Gastrocnemius medialis (tissue), 4 donors: ENCODE measurements around the gene MEGF6. TPM values are rescaled to one million over a fixed set of nuclear protein-coding genes. Genes with fewer than 3 reads are reported as not detected.

Experiments
- ATAC-seq, 2 donors: fragments of 150-250 bp; one replicate each; pipeline ENCODE4 v1.9.1; 2016
- DNase-seq, 2 donors: peaks; one replicate each; pipeline ENCODE4 v3.0.0-alpha.2; 2019
- H3K27ac ChIP-seq, 4 donors: fragments of 200-600 bp; sonication (generic); 1 replicate in 1 of 4; 2 replicates in 3 of 4; pipeline ENCODE4 v1.5.1; 2016 to 2018; ENCODE audit warnings: mild to moderate bottlenecking in 2 of 4, moderate library complexity in 1 of 4
- H3K27me3 ChIP-seq, 3 donors: fragments of 200-600 bp; sonication (generic) in 2 of 3; 1 replicate in 1 of 3; 2 replicates in 2 of 3; pipeline versions ENCODE4 v1.5.1 to v1.6.0; 2016 to 2019; ENCODE audit warnings: mild to moderate bottlenecking in 1 of 3, moderate library complexity in 1 of 3
- H3K36me3 ChIP-seq, 2 donors: fragments of 200-600 bp; sonication (generic) in 1 of 2; one replicate each; pipeline ENCODE4 v1.5.1; 2017 to 2018
- H3K4me1 ChIP-seq, 2 donors: fragments of 200-600 bp; sonication (generic) in 1 of 2; one replicate each; pipeline ENCODE4 v1.5.1; 2016 to 2017; ENCODE audit warnings: mild to moderate bottlenecking in 2 of 2
- H3K4me3 ChIP-seq, 4 donors: fragments of 200-600 bp; sonication (generic) in 3 of 4; 1 replicate in 1 of 4; 2 replicates in 3 of 4; pipeline ENCODE4 v1.5.1; 2016 to 2019; ENCODE audit warnings: mild to moderate bottlenecking in 2 of 4
- H3K9me3 ChIP-seq, 3 donors: fragments of 200-600 bp; sonication (generic) in 2 of 3; 1 replicate in 1 of 3; 2 replicates in 2 of 3; pipeline ENCODE4 v1.5.1; 2016 to 2019
- CTCF ChIP-seq, 5 experiments: fragments of 450-650 bp in 3 of 5; fragments of 200-600 bp in 2 of 5; sonication (generic) in 2 of 5; IDR thresholded peaks in 4 of 5; conservative IDR thresholded peaks in 1 of 5; 1 replicate in 4 of 5; 2 replicates in 1 of 5; pipeline ENCODE4 v1.5.1; 2016 to 2019; ENCODE audit warnings: antibody characterized with exemption in 5 of 5, mild to moderate bottlenecking in 3 of 5, moderate library complexity in 3 of 5
- POLR2A ChIP-seq, 2 donors: fragments of 450-650 bp; IDR thresholded peaks; one replicate each; pipeline ENCODE4 v1.6.1; 2017; ENCODE audit warnings: antibody characterized with exemption in 2 of 2, mild to moderate bottlenecking in 2 of 2, moderate library complexity in 2 of 2
- in situ Hi-C, 4 donors: fragments of 200-750 bp; cut with MboI; loops; one replicate each; pipeline versions ENCODE4 v1.15.0 to v1.8.0; 2017; ENCODE audit warnings: low sequenced_read_pairs in 4 of 4
- intact Hi-C: fragments of 100-400 bp; cut with DNase I; formaldehyde crosslinking; loops from one replicate; pipeline ENCODE4 v1.15.1; 2023; ENCODE audit warnings: low total_unique reads
- total RNA-seq, 4 donors: library from RNA; depleted of rRNA; stranded (reverse); fragments of >200 nt; gene quantifications; one replicate each; pipeline versions ENCODE4 v1.1.0 to v1.2.3, GENCODE V29; 2016

MEGF6 gene
- total RNA-seq, 4 donors from 2014 or later: 1.9 to 5.7 (median 4.9) TPM

DNA sequence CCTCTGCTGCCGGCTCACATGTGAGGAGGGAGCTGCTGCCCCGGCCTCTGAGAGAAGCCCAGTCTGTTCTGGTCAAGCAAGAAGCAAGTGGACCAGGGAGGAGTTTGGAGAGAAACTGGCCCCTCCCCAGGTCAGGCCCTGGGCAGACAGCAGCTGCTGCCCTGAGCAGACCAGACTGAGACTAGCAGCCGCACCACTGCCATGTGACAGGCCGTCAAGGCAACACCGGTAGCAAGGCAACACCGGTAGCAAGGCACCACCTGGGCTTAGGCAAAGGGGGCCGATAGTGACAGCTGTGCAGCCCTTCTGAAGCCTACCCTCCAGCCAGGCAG is 106.5 kb downstream of the MEGF6 start:
- TF ChIP-seq POLR2A (IDR thresholded peaks at IDR 0.05) (peak in 1 of 2 donors; percentile 4), CTCF (IDR thresholded peaks at IDR 0.05 in 4 of 5, conservative IDR thresholded peaks at IDR 0.05 in 1 of 5) (no peak)
- H3K27me3 ChIP-seq: no peaks in the 10 kb centered on the region
- H3K4me3 ChIP-seq: peak overlapping the region in 2 of 4 donors; percentile 20 to 24
- intact Hi-C loops: loop anchor here (1.0 to 5.0 kb wide), 2 partner anchors 25 to 163 kb away; no protein-coding TSS in a partner anchor
- peaks cover 19 to 31% of the 10 kb centered on the region in 2 donors for H3K4me1 ChIP-seq
- ATAC-seq (peak; percentile 71 to 74), DNase-seq (peak; percentile 79 to 87)
- in situ Hi-C loops: no loop called here
- H3K27ac ChIP-seq: peak overlapping the region; percentile 92 to 99 (median 96)
- H3K9me3 ChIP-seq: no peaks in the 10 kb centered on the region
- no peaks in the 10 kb centered on the region for H3K36me3 ChIP-seq

GRCh38 chr1:3504151-3504821 is 107.0 kb downstream of the MEGF6 start:
- no peaks in the 10 kb centered on the region for H3K27me3 ChIP-seq
- peak; percentile 29 to 56 for TF ChIP-seq POLR2A (IDR thresholded peaks at IDR 0.05)
- TF ChIP-seq CTCF (IDR thresholded peaks at IDR 0.05 in 4 of 5, conservative IDR thresholded peaks at IDR 0.05 in 1 of 5): peak in 2 of 5 experiments; percentile 16 to 33
- H3K9me3 ChIP-seq: no peaks in the 10 kb centered on the region
- peak overlapping the region; percentile 92 to 99 (median 96) for H3K27ac ChIP-seq
- intact Hi-C loops (loop anchor here (1.0 to 5.0 kb wide), 2 partner anchors 25 to 163 kb away; no protein-coding TSS in a partner anchor), in situ Hi-C loops (no loop called here)
- peak; percentile 95 to 97 for DNase-seq
- H3K4me3 ChIP-seq: peak overlapping the region in 2 of 4 donors; percentile 20 to 24
- H3K4me1 ChIP-seq: peaks cover 19 to 31% of the 10 kb centered on the region in 2 donors
- ATAC-seq: peak; percentile 96
- no peaks in the 10 kb centered on the region for H3K36me3 ChIP-seq

DNA sequence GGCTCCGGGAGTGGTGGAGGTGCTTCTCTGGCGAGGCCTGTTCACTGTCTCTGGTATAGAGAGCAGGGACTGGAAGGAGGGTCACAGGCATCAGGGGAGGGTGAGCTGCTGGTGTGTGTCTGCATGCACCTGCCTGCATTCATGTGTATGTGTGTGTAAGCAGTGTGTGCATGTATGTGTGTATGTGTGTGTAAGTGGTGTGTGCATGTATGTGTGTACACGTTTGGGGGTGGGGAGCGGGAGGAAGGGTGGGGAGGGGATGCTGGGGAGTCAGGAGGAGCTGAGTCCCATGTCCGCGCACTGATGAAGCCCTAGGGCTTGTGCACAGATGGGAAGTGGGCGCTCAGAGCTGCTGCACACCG is 107.8 kb downstream of the MEGF6 start:
- in situ Hi-C loops (no loop called here), intact Hi-C loops (loop anchor here (5.0 kb wide), 1 partner anchor 164 kb away; no protein-coding TSS in a partner anchor)
- DNase-seq: no peak
- Histone ChIP-seq H3K4me3 (no peak overlapping the region), H3K9me3 (no peaks in the 10 kb centered on the region), H3K36me3 (no peaks in the 10 kb centered on the region), H3K27ac (peak overlapping the region; percentile 92 to 99 (median 96)), H3K27me3 (no peaks in the 10 kb centered on the region), H3K4me1 (peaks cover 19 to 31% of the 10 kb centered on the region in 2 donors)
- TF ChIP-seq POLR2A (IDR thresholded peaks at IDR 0.05) (no peak), CTCF (IDR thresholded peaks at IDR 0.05 in 4 of 5, conservative IDR thresholded peaks at IDR 0.05 in 1 of 5) (no peak)
- ATAC-seq: no peak

DNA sequence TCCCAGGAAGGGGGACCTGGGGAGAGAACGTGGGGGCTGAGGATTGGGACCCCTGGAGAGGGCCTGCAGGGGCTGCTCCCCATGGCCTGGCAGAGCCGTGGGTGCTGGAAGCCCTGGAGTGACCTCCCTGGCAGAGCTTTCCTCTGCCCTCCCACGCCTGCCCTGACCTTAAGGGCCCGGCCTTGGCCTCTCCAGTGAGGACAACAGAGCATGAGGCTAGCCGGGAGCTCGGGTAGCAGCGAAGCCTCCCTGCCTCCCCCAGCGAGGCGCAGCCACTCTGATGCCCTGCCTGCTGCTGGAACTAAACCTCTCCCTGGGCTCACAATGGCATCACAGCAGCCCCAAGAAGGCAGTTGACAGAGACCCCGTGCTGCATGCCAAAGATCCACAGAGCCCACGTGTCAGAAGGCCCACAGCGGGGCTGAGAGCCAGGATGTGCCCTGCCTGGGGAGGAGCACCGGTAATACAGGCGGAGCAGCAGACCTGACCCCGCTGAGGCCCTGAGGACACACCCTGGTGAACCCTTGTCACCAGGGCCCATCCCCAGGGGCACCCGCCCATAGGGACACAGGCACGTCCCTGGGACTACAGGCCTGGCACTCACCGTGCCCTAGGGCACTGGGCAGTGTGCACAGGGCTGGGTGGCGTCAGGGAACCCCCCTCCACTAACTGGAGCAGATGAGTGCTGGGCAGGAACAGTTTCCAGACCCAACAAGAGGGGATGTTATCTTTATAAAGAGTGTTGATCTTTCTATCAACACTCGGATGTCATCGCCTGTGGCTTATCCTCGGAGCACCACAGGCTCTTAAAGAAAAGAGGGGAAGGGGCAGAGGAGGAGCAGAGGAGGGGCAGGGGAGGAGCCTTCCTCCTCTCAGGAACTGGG is 108.4 kb downstream of the MEGF6 start:
- H3K27ac ChIP-seq: peak overlapping the region; percentile 92 to 99 (median 96)
- H3K36me3 ChIP-seq: no peaks in the 10 kb centered on the region
- H3K4me3 ChIP-seq: no peak overlapping the region
- no peak for DNase-seq
- H3K4me1 ChIP-seq: peaks cover 19 to 31% of the 10 kb centered on the region in 2 donors
- H3K9me3 ChIP-seq: no peaks in the 10 kb centered on the region
- H3K27me3 ChIP-seq: no peaks in the 10 kb centered on the region
- in situ Hi-C loops: no loop called here
- no peak for ATAC-seq
- TF ChIP-seq POLR2A (IDR thresholded peaks at IDR 0.05) (no peak), CTCF (IDR thresholded peaks at IDR 0.05 in 4 of 5, conservative IDR thresholded peaks at IDR 0.05 in 1 of 5) (no peak)
- intact Hi-C loops: loop anchor here (5.0 kb wide), 1 partner anchor 164 kb away; no protein-coding TSS in a partner anchor
